Stomach (tissue), 9 donors: ENCODE results near the gene ZNF462. TPM values are rescaled to one million over a fixed set of nuclear protein-coding genes. Genes with fewer than 3 reads are reported as not detected.
"Not testable (repeated sequence)": the region's sequence is repeated elsewhere in the genome, so short reads cannot be mapped to it uniquely, and the experiment has no call there.

ENCODE experiments used
- DNase-seq, 2 donors: peaks; one replicate each; pipeline versions ENCODE4 v3.0.0 to v3.0.0-alpha.2; 2013 to 2019
- H3K27ac ChIP-seq, 5 donors: fragments of 200-600 bp in 4 of 5; sonication (generic) in 4 of 5; one replicate each; pipeline ENCODE4 v1.5.1; 2013 to 2019; ENCODE audit warnings: mild to moderate bottlenecking in 1 of 5, moderate library complexity in 1 of 5
- H3K27me3 ChIP-seq, 3 donors: fragments of 200-600 bp; sonication (generic); one replicate each; pipeline ENCODE4 v1.5.1; 2017 to 2019; ENCODE audit warnings: mixed run types in 1 of 3
- H3K36me3 ChIP-seq, 4 donors: fragments of 200-600 bp; sonication (generic); 1 replicate in 3 of 4; 2 replicates in 1 of 4; pipeline ENCODE4 v1.5.1; 2016 to 2019
- H3K4me1 ChIP-seq, 4 donors: fragments of 200-600 bp; sonication (generic); one replicate each; pipeline ENCODE4 v1.5.1; 2016 to 2019
- H3K4me3 ChIP-seq, 4 donors: fragments of 200-600 bp; sonication (generic) in 3 of 4; one replicate each; pipeline ENCODE4 v1.5.1; 2016 to 2019; ENCODE audit warnings: mild to moderate bottlenecking in 1 of 4
- H3K9me3 ChIP-seq, 4 donors: fragments of 200-600 bp; sonication (generic); one replicate each; pipeline ENCODE4 v1.5.1; 2016 to 2019
- CTCF ChIP-seq, 7 experiments: fragments of 450-650 bp in 4 of 7; fragments of 200-600 bp in 3 of 7; sonication (generic) in 3 of 7; IDR thresholded peaks; one replicate each; pipeline ENCODE4 v1.5.1; 2016 to 2019; ENCODE audit warnings: antibody characterized with exemption in 7 of 7, control low read depth in 2 of 7, mild to moderate bottlenecking in 1 of 7
- EP300 ChIP-seq: sonication (generic); formaldehyde crosslinking; IDR thresholded peaks from one replicate; pipeline ENCODE4 v1.6.1; 2017; ENCODE audit warnings: antibody characterized with exemption
- POLR2A ChIP-seq, 4 donors: fragments of 450-650 bp; IDR thresholded peaks; one replicate each; pipeline ENCODE4 v1.6.1; 2016; ENCODE audit warnings: antibody characterized with exemption in 4 of 4, control low read depth in 2 of 4, mild to moderate bottlenecking in 1 of 4, moderate library complexity in 1 of 4
- POLR2AphosphoS5 ChIP-seq, 3 donors: sonication (generic); formaldehyde crosslinking; IDR thresholded peaks; one replicate each; pipeline ENCODE4 v1.6.1; 2016; ENCODE audit warnings: antibody characterized with exemption in 3 of 3
- WGBS, 5 donors: extraction: QIAGEN DNeasy Blood & Tissue Kit in 3 of 5; methylation state at CpG; one replicate each; pipeline versions ENCODE4 v1.1.5 to v1.1.7; 2013 to 2018; 5-methylcytosine and 5-hydroxymethylcytosine counted together
- intact Hi-C: fragments of 100-400 bp; cut with DNase I; formaldehyde crosslinking; loops from one replicate; pipeline ENCODE4 v1.15.1; 2023; ENCODE audit warnings: low total_unique reads
- polyA plus RNA-seq, 3 donors: library from polyadenylated mRNA; stranded (reverse); fragments of 200-250 nt; gene quantifications; one replicate each; pipeline ENCODE4 v1.2.3, GENCODE V29; 2013
- total RNA-seq, 5 donors: library from RNA; depleted of rRNA; stranded (reverse); fragments of >200 nt; gene quantifications; one replicate each; pipeline versions ENCODE4 v1.1.0 to v1.2.3, GENCODE V29; 2014 to 2016
- donor health status: healthy with polysubstance abuse.
- donor health status: Bipolar disorder and iron deficiency.
- donor health status: healthy.

ZNF462 gene
- total and polyA plus RNA-seq, 8 donors = 0.50 to 60.1 (median 10.1) TPM

- intact Hi-C loops = no loop called here
- H3K27ac ChIP-seq = no peak overlapping the region
- H3K9me3 ChIP-seq = no peaks in the 10 kb centered on the region
- H3K36me3 ChIP-seq = peaks cover 3 to 41% (median 37%) of the 10 kb centered on the region in 4 donors
- no peak for TF ChIP-seq POLR2A (IDR thresholded peaks at IDR 0.05)
- no peak for TF ChIP-seq EP300
- TF ChIP-seq CTCF (IDR thresholded peaks at IDR 0.05) = no peak
- TF ChIP-seq POLR2AphosphoS5 (IDR thresholded peaks at IDR 0.05) = no peak
- no peak for DNase-seq
- H3K4me1 ChIP-seq = no peaks in the 10 kb centered on the region
- 68 to 90% (median 86%) methylated on average over 2 of the region's 2 CpGs for WGBS, 5 donors
- H3K4me3 ChIP-seq = no peak overlapping the region
- H3K27me3 ChIP-seq = no peaks in the 10 kb centered on the region
Measured at GRCh38 chr9:106980551-106981101, 117.7 kb downstream of the ZNF462 start.

DNA sequence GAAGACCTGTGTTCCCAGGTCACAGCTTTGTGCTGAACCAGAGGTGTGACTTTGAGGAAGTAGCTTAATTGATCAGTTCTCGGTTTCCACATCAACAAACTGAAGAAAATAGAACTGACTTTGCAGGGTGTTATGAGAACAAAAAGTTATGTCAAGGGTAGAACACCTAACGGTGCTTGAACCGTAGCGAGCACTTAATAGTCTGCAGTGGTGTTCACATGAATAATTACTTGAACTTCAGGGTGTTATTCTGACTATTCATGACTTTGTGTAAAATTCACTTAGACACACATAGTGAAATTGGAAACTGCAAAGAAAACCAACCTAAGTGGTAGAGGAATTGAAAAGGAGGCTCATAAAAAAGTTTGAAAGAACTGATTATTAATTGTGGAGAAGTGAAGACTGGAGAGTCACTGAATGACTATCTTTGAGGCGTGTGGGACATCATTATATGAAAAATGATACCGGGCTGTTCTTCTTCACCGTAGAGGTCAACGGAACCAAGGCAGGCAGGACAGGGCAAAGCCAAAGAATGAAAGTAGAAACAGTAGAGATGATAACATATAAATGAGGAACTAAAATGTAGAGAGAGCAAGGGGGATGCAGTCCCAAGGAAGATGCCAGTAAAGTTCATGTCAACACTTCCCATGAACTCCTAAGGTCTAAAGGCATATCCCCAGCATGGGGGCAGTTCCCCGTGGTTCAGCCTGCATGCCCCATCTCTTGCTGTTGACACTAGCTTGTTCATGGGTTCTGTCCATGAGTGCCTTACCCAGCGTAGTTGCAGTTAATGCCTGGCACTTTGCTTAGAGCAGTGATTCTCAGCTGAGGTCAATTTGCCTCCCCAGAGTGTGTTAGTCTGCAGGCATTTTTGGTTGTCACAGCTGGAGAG lies 118.7 kb downstream of the ZNF462 start:
- Histone ChIP-seq H3K27ac (no peak overlapping the region), H3K4me1 (no peaks in the 10 kb centered on the region), H3K4me3 (no peak overlapping the region), H3K27me3 (no peaks in the 10 kb centered on the region), H3K36me3 (peaks cover 3 to 36% (median 33%) of the 10 kb centered on the region in 4 donors), H3K9me3 (no peaks in the 10 kb centered on the region)
- intact Hi-C loops = no loop called here
- TF ChIP-seq EP300 (no peak), POLR2AphosphoS5 (IDR thresholded peaks at IDR 0.05) (no peak), CTCF (IDR thresholded peaks at IDR 0.05) (no peak), POLR2A (IDR thresholded peaks at IDR 0.05) (no peak)
- WGBS, 5 donors = 84 to 93% (median 89%) methylated on average over 10 of the region's 10 CpGs
- DNase-seq = no peak

DNA sequence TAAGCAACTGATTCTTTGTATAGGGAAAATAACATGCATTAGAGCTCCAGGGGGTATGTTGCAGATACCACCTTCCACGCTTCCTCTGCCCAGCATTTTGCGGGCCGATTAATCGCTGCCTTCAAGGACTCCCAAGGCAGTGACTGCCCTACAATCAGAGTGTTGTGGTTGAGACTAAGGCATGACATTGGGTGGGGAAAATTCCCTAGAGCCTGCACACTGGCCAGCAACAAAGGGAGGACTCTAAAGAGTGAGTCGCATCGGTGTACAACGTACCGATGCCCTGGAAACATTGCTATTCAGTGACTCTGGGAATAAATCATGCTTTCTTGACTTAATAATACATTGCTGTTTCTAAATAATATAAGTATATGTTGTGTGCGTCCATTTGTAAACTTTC lies 119.7 kb downstream of the ZNF462 start:
- Histone ChIP-seq H3K4me3 (no peak overlapping the region), H3K4me1 (no peaks in the 10 kb centered on the region), H3K27ac (no peak overlapping the region), H3K9me3 (no peaks in the 10 kb centered on the region), H3K27me3 (no peaks in the 10 kb centered on the region), H3K36me3 (peaks cover 0 to 33% (median 25%) of the 10 kb centered on the region in 4 donors)
- 87 to 94% (median 92%) methylated on average over 9 of the region's 9 CpGs for WGBS, 5 donors
- TF ChIP-seq POLR2A (IDR thresholded peaks at IDR 0.05) (no peak), POLR2AphosphoS5 (IDR thresholded peaks at IDR 0.05) (no peak), CTCF (IDR thresholded peaks at IDR 0.05) (no peak), EP300 (no peak)
- intact Hi-C loops = no loop called here
- DNase-seq = no peak

DNA sequence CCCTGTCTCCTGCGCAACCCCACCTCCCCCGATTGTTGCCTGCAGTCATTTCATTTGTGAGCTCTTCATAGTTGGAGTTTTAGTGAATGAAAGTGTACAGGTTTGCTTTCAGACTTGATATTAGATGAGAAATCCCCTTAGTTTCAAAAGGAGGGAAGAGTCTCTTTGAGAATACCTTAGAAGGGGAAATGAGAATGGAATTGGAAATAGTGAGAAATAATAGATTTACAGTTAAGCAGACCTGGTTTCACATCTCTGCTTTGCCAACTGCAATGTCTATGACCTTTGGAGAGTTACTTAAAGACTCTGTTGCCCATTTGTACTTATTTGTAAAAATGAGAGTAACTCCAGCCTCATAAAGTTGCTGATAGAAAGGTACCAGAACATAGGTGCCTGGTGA lies 120.4 kb downstream of the ZNF462 start:
- 88 to 93% (median 91%) methylated on average over 2 of the region's 2 CpGs for WGBS, 5 donors
- Histone ChIP-seq H3K27ac (no peak overlapping the region), H3K36me3 (peaks cover 0 to 34% (median 26%) of the 10 kb centered on the region in 4 donors), H3K27me3 (no peaks in the 10 kb centered on the region), H3K9me3 (no peaks in the 10 kb centered on the region), H3K4me3 (no peak overlapping the region), H3K4me1 (no peaks in the 10 kb centered on the region)
- DNase-seq = no peak
- intact Hi-C loops = no loop called here
- no peak for TF ChIP-seq EP300
- TF ChIP-seq POLR2AphosphoS5 (IDR thresholded peaks at IDR 0.05) = no peak
- TF ChIP-seq CTCF (IDR thresholded peaks at IDR 0.05) = no peak
- TF ChIP-seq POLR2A (IDR thresholded peaks at IDR 0.05) = no peak

- intact Hi-C loops, DNase-seq, H3K9me3 ChIP-seq, H3K4me3 ChIP-seq, H3K27ac ChIP-seq, H3K27me3 ChIP-seq, H3K4me1 ChIP-seq: not testable (repeated sequence)
- WGBS, 5 donors = 83 to 98% (median 93%) methylated on average over 2 of the region's 2 CpGs
- peaks cover 0 to 32% (median 19%) of the 10 kb centered on the region in 4 donors for H3K36me3 ChIP-seq
Measured at GRCh38 chr9:106989904-106990303, 126.9 kb downstream of the ZNF462 start.
